RWPE1 (cell line): ENCODE data around the gene KCNA3.

Experiments used
- CTCF ChIA-PET: fragments of 350-600 bp; sonication (Branson Sonifier 250); formaldehyde crosslinking; extraction: SDS; loops from one replicate; lab custom pipeline; 2021; lab: Yijun Ruan, JAX
- POLR2A ChIA-PET: fragments of 400-600 bp; formaldehyde crosslinking; extraction: SDS; loops from one replicate; lab custom pipeline; 2020; ENCODE audit warnings: antibody characterized with exemption; ENCODE audit not compliant: low non-redundant PET; lab: Yijun Ruan, JAX
- DNase-seq: peaks from one replicate; pipeline ENCODE4 v3.0.0; 2012; ENCODE audit warnings: low spot score
- H3K27ac ChIP-seq: fragments of 450-650 bp; 2 replicates; pipeline ENCODE4 v1.5.1; 2017
- CTCF ChIP-seq: fragments of 450-650 bp; conservative IDR thresholded peaks from 2 replicates; pipeline ENCODE4 v1.5.1; 2017; ENCODE audit warnings: low read depth, mild to moderate bottlenecking

The KCNA3 gene

GRCh38 chr1:110626889-110627288, 47.9 kb downstream of the KCNA3 start:
- no peak for DNase-seq
- POLR2A ChIA-PET = no interaction called here
- H3K27ac ChIP-seq = no peak overlapping the region
- CTCF ChIA-PET = interaction anchor here (0.6 kb wide), 1 partner anchor 138 kb away, joined by 4 read pairs; no protein-coding TSS in a partner anchor
- no peak for TF ChIP-seq CTCF
